GM23338 (cell line): ENCODE data around the gene FLT1. TPM values are rescaled to one million over a fixed set of nuclear protein-coding genes. Genes with fewer than 3 reads are reported as not detected.

ENCODE experiments used
- EZH2 ChIP-seq: fragments of 200-600 bp; sonication (generic); IDR thresholded peaks from one replicate; pipeline ENCODE4 v1.8.0; 2017; ENCODE audit warnings: antibody characterized with exemption, mild to moderate bottlenecking, low read depth; ENCODE audit not compliant: unreplicated experiment
- EZH2phosphoT487 ChIP-seq: fragments of 200-600 bp; sonication (generic); IDR thresholded peaks from one replicate; pipeline ENCODE4 v1.8.1; 2018; ENCODE audit warnings: antibody characterized with exemption; ENCODE audit not compliant: unreplicated experiment
- JUNB ChIP-seq: IDR thresholded peaks from one replicate; pipeline ENCODE4 v1.6.1; 2016; ENCODE audit warnings: antibody characterized with exemption; ENCODE audit not compliant: unreplicated experiment
- STAT1 ChIP-seq: IDR thresholded peaks from one replicate; pipeline ENCODE4 v1.6.1; 2016; ENCODE audit warnings: antibody characterized with exemption; ENCODE audit not compliant: unreplicated experiment
- ZNF114 ChIP-seq: fragments of 250-450 bp; sonication (Bioruptor Pico); IDR thresholded peaks from 2 replicates; pipeline ENCODE4 v1.5.0; 2020; ENCODE audit warnings: mild to moderate bottlenecking, moderate library complexity
- ZNF331 ChIP-seq: fragments of 250-450 bp; sonication (Bioruptor Pico); IDR thresholded peaks from 2 replicates; pipeline ENCODE4 v1.5.0; 2020; ENCODE audit warnings: low read depth, mild to moderate bottlenecking, moderate library complexity
- polyA plus RNA-seq: library from polyadenylated mRNA; unstranded; fragments of >200 nt; fragmentation: Nextera tagmentation; extraction: Ambion mirVana; gene quantifications from 2 replicates; pipeline ENCODE4 v1.2.1, GENCODE V29; 2016
- total RNA-seq: library from RNA; depleted of rRNA; stranded (reverse); fragments of >200 nt; shearing (Covaris generic); gene quantifications from 2 replicates; pipeline ENCODE4 v1.2.3, GENCODE V29; 2014
- TF ChIP-seq, protein P1 (sequence below): fragments of 250-450 bp; sonication (Bioruptor Pico); IDR thresholded peaks from 2 replicates; pipeline ENCODE4 v1.5.0; 2020; ENCODE audit warnings: mild to moderate bottlenecking, moderate library complexity
- TF ChIP-seq, protein P2 (sequence below), 2 experiments: fragments of 200-600 bp in 1 of 2; sonication (generic) in 1 of 2; conservative IDR thresholded peaks; 2 replicates each; pipeline versions ENCODE4 v1.5.1 to v1.6.1; 2016 to 2017; ENCODE audit warnings: antibody characterized with exemption in 2 of 2, low read depth in 2 of 2, mild to moderate bottlenecking in 2 of 2, moderate library complexity in 1 of 2
- TF ChIP-seq, protein P3 (sequence below): IDR thresholded peaks from 2 replicates; pipeline ENCODE4 v1.6.1; 2016; ENCODE audit warnings: antibody characterized with exemption

FLT1 gene
- total and polyA plus RNA-seq, 2 experiments from 2014 or later: 26.8 to 116 TPM

DNA sequence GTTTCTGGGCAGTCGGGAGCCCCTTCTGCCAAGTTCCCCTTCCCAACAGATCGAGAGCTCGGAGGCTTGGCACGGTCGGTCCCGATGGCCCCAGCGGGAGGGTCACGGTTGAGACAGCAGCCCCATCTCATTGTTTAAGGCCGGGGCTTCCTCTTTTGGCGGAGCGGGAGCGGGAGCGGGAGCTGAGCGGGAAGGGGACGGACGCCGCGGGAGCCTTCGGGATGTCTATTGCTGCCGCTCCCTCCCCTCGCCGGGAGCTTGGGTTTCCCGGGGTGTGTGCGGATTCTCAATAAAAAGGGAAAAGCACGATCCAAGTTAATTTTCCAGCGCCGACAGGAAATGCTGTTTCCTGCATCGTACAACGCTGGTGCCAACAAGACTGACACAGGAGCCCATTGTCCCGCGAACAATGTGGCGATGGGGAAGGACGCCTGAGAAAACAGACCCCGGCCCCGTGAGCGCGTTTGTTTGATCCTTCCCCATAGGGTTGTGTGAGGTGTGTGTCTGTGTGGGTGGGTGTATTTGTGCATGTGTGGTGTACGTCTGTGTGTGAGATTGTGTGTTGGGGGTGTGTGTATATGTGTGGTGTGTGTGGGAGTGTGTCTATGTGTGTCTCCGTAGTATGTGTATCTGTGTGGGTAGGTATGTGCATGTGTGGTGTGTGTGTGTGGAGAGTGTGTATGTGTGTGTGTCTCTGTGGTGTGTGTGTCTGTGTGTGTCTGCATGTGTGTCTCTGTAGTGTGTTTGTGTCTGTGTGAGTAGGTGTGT is 36.3 kb upstream of the FLT1 start (continued):
- TF ChIP-seq, protein P1, sequence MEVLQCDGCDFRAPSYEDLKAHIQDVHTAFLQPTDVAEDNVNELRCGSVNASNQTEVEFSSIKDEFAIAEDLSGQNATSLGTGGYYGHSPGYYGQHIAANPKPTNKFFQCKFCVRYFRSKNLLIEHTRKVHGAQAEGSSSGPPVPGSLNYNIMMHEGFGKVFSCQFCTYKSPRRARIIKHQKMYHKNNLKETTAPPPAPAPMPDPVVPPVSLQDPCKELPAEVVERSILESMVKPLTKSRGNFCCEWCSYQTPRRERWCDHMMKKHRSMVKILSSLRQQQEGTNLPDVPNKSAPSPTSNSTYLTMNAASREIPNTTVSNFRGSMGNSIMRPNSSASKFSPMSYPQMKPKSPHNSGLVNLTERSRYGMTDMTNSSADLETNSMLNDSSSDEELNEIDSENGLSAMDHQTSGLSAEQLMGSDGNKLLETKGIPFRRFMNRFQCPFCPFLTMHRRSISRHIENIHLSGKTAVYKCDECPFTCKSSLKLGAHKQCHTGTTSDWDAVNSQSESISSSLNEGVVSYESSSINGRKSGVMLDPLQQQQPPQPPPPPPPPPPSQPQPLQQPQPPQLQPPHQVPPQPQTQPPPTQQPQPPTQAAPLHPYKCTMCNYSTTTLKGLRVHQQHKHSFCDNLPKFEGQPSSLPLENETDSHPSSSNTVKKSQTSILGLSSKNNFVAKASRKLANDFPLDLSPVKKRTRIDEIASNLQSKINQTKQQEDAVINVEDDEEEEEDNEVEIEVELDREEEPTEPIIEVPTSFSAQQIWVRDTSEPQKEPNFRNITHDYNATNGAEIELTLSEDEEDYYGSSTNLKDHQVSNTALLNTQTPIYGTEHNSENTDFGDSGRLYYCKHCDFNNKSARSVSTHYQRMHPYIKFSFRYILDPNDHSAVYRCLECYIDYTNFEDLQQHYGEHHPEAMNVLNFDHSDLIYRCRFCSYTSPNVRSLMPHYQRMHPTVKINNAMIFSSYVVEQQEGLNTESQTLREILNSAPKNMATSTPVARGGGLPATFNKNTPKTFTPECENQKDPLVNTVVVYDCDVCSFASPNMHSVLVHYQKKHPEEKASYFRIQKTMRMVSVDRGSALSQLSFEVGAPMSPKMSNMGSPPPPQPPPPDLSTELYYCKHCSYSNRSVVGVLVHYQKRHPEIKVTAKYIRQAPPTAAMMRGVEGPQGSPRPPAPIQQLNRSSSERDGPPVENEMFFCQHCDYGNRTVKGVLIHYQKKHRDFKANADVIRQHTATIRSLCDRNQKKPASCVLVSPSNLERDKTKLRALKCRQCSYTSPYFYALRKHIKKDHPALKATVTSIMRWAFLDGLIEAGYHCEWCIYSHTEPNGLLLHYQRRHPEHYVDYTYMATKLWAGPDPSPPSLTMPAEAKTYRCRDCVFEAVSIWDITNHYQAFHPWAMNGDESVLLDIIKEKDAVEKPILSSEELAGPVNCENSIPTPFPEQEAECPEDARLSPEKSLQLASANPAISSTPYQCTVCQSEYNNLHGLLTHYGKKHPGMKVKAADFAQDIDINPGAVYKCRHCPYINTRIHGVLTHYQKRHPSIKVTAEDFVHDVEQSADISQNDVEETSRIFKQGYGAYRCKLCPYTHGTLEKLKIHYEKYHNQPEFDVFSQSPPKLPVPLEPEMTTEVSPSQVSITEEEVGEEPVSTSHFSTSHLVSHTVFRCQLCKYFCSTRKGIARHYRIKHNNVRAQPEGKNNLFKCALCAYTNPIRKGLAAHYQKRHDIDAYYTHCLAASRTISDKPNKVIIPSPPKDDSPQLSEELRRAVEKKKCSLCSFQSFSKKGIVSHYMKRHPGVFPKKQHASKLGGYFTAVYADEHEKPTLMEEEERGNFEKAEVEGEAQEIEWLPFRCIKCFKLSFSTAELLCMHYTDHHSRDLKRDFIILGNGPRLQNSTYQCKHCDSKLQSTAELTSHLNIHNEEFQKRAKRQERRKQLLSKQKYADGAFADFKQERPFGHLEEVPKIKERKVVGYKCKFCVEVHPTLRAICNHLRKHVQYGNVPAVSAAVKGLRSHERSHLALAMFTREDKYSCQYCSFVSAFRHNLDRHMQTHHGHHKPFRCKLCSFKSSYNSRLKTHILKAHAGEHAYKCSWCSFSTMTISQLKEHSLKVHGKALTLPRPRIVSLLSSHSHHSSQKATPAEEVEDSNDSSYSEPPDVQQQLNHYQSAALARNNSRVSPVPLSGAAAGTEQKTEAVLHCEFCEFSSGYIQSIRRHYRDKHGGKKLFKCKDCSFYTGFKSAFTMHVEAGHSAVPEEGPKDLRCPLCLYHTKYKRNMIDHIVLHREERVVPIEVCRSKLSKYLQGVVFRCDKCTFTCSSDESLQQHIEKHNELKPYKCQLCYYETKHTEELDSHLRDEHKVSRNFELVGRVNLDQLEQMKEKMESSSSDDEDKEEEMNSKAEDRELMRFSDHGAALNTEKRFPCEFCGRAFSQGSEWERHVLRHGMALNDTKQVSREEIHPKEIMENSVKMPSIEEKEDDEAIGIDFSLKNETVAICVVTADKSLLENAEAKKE (CRISPR knock-in tag): peak; percentile 37; the same call in 1 of the 2 replicates
- TF ChIP-seq EZH2phosphoT487 (no peak), ZNF114 (no peak), STAT1 (no peak), JUNB (no peak), EZH2 (peak; percentile 28), ZNF331 (no peak)
- TF ChIP-seq, protein P2, sequence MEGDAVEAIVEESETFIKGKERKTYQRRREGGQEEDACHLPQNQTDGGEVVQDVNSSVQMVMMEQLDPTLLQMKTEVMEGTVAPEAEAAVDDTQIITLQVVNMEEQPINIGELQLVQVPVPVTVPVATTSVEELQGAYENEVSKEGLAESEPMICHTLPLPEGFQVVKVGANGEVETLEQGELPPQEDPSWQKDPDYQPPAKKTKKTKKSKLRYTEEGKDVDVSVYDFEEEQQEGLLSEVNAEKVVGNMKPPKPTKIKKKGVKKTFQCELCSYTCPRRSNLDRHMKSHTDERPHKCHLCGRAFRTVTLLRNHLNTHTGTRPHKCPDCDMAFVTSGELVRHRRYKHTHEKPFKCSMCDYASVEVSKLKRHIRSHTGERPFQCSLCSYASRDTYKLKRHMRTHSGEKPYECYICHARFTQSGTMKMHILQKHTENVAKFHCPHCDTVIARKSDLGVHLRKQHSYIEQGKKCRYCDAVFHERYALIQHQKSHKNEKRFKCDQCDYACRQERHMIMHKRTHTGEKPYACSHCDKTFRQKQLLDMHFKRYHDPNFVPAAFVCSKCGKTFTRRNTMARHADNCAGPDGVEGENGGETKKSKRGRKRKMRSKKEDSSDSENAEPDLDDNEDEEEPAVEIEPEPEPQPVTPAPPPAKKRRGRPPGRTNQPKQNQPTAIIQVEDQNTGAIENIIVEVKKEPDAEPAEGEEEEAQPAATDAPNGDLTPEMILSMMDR (conservative IDR thresholded peaks at IDR 0.05; ENCODE audit: low read depth in 2 of 2): no peak
- TF ChIP-seq, protein P3, sequence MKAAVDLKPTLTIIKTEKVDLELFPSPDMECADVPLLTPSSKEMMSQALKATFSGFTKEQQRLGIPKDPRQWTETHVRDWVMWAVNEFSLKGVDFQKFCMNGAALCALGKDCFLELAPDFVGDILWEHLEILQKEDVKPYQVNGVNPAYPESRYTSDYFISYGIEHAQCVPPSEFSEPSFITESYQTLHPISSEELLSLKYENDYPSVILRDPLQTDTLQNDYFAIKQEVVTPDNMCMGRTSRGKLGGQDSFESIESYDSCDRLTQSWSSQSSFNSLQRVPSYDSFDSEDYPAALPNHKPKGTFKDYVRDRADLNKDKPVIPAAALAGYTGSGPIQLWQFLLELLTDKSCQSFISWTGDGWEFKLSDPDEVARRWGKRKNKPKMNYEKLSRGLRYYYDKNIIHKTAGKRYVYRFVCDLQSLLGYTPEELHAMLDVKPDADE: no peak
